DMS 273 (cell line): ENCODE measurements around the gene ALLC.

Experiments used
- DNase-seq: peaks from one replicate; lab custom pipeline; 2025; ENCODE audit not compliant: unreplicated experiment; lab: John Stamatoyannopoulos, UW

ALLC gene

GRCh38 chr2:3674066-3674845 is 16.3 kb downstream of the ALLC start:
- no peak for DNase-seq

GRCh38 chr2:3675687-3676086 is 17.7 kb downstream of the ALLC start:
- DNase-seq: no peak

GRCh38 chr2:3677436-3677835 is 19.4 kb downstream of the ALLC start:
- no peak for DNase-seq

- no peak for DNase-seq
These were observed 20.2 kb downstream of the ALLC start for GRCh38 chr2:3678212-3678611.

GRCh38 chr2:3679180-3679579 is 21.2 kb downstream of the ALLC start:
- DNase-seq: no peak

GRCh38 chr2:3679616-3680393 is 21.8 kb downstream of the ALLC start:
- DNase-seq: no peak

GRCh38 chr2:3680548-3681345 is 22.7 kb downstream of the ALLC start:
- DNase-seq: no peak

GRCh38 chr2:3681625-3682024 is 23.6 kb downstream of the ALLC start:
- no peak for DNase-seq

GRCh38 chr2:3682811-3683210 is 24.8 kb downstream of the ALLC start:
- DNase-seq: no peak

- DNase-seq: no peak
These were observed 25.9 kb downstream of the ALLC start for GRCh38 chr2:3683748-3684454.

GRCh38 chr2:3689998-3690748 is 32.2 kb downstream of the ALLC start:
- no peak for DNase-seq

GRCh38 chr2:3692375-3692774 is 34.4 kb downstream of the ALLC start:
- peak; percentile 59 for DNase-seq

- no peak for DNase-seq
These were observed 38.5 kb downstream of the ALLC start for GRCh38 chr2:3696545-3696944.

GRCh38 chr2:3701071-3701470 is 43.1 kb downstream of the ALLC start:
- DNase-seq: no peak

- DNase-seq: no peak
These were observed 45.3 kb downstream of the ALLC start, which contains the start of gene DCDC2C for GRCh38 chr2:3703236-3703756. Gene DCDC2C (plus strand): TSS chr2:3703575. CDS start chr2:3703752, 177 bp downstream.

- peak; percentile 58 for DNase-seq
These were observed 45.9 kb downstream of the ALLC start for GRCh38 chr2:3703757-3704355.

GRCh38 chr2:3704692-3705091 is 46.7 kb downstream of the ALLC start:
- peak; percentile 5 for DNase-seq

- no peak for DNase-seq
These were observed 47.8 kb downstream of the ALLC start for GRCh38 chr2:3705782-3706181.

GRCh38 chr2:3706892-3707291 is 48.9 kb downstream of the ALLC start:
- no peak for DNase-seq
